HCT116 (cell line): ENCODE data around the gene SNX2. TPM values are rescaled to one million over a fixed set of nuclear protein-coding genes. Genes with fewer than 3 reads are reported as not detected.
A peak's percentile ranks its signal among the peaks of the same experiment; 100 is the strongest.

Experiments
- ATAC-seq: fragments of 200-7000 bp; cut with Tn5 transposase; 2 replicates; pipeline ENCODE4 v1.9.1; 2020; ENCODE audit warnings: mild to moderate bottlenecking, moderate library complexity
- BruUV-seq: library from RNA; stranded (reverse); fragments of 400-500 nt; replicated peaks from 2 replicates; lab custom pipeline; 2021; lab: Mats Ljungman, UMichigan
- CTCF ChIA-PET: fragments of 300-600 bp; sonication (Branson Sonifier 250); formaldehyde crosslinking; loops from one replicate; lab custom pipeline; 2021; ENCODE audit warnings: antibody characterized with exemption; lab: Charles Lee
- POLR2A ChIA-PET: fragments of 300-600, 350-600 bp; sonication (Branson Sonifier 250); formaldehyde crosslinking; loops from one replicate; lab custom pipeline; 2021; ENCODE audit warnings: antibody characterized with exemption; lab: Charles Lee
- RAD21 ChIA-PET, 2 experiments: fragments of 300-600 bp; sonication (Branson Sonifier 250); formaldehyde crosslinking; loops; one replicate each; lab custom pipeline; 2023; ENCODE audit warnings: low total read pairs in 2 of 2; ENCODE audit not compliant: uncharacterized antibody in 2 of 2, unreplicated experiment in 2 of 2, low non-redundant PET in 1 of 2; lab: Charles Lee
- DNase-seq: peaks from one replicate; pipeline ENCODE4 v3.0.0-alpha.2; 2010; ENCODE audit warnings: low read depth, low spot score
- H2AFZ ChIP-seq: fragments of 200-600 bp; shearing (Covaris generic), sonication (generic); 2 replicates; pipeline ENCODE4 v1.6.1; 2017; ENCODE audit warnings: low read depth, mixed run types, mixed read lengths, antibody characterized with exemption, low read length; ENCODE audit not compliant: poor library complexity, severe bottlenecking
- H3K27ac ChIP-seq: 2 replicates; pipeline ENCODE4 v1.5.1; 2012; ENCODE audit warnings: low read depth, low read length
- H3K27me3 ChIP-seq: fragments of 200-600 bp; sonication (generic); 2 replicates; pipeline ENCODE4 v1.6.1; 2016; ENCODE audit warnings: mixed run types, low read length, mixed read lengths; ENCODE audit not compliant: insufficient read depth
- H3K36me3 ChIP-seq, 2 experiments: fragments of 200-500 bp in 1 of 2; fragments of 200-600 bp in 1 of 2; sonication (Bioruptor generic) in 1 of 2; sonication (generic) in 1 of 2; 2 replicates each; pipeline versions ENCODE4 v1.5.1 to v1.6.1; 2014 to 2016; ENCODE audit warnings: low read length in 2 of 2, inconsistent platforms in 1 of 2, mixed read lengths in 1 of 2, mixed run types in 1 of 2; ENCODE audit not compliant: insufficient read depth in 2 of 2, control insufficient read depth in 1 of 2
- H3K4me1 ChIP-seq, 2 experiments: fragments of 200-600 bp in 1 of 2; sonication (generic) in 1 of 2; 2 replicates each; pipeline versions ENCODE4 v1.5.1 to v1.6.1; 2012 to 2017; ENCODE audit warnings: low read length in 2 of 2, inconsistent platforms in 1 of 2, mild to moderate bottlenecking in 1 of 2, mixed read lengths in 1 of 2, mixed run types in 1 of 2, moderate library complexity in 1 of 2; ENCODE audit not compliant: insufficient read depth in 2 of 2, control insufficient read depth in 1 of 2
- H3K4me2 ChIP-seq: fragments of 200-600 bp; sonication (generic); 2 replicates; pipeline ENCODE4 v1.6.1; 2017; ENCODE audit warnings: mixed run types, low read length, mixed read lengths
- H3K4me3 ChIP-seq, 2 experiments: fragments of 200-600 bp in 1 of 2; sonication (generic) in 1 of 2; replicated peaks in 1 of 2; 2 replicates each; pipeline ENCODE4 v1.5.1; 2011 to 2016; ENCODE audit warnings: low read length in 2 of 2, control low read depth in 1 of 2, low read depth in 1 of 2, mild to moderate bottlenecking in 1 of 2, mixed read lengths in 1 of 2, mixed run types in 1 of 2
- H3K79me2 ChIP-seq: fragments of 200-600 bp; sonication (generic); 2 replicates; pipeline ENCODE4 v1.6.1; 2017; ENCODE audit warnings: mild to moderate bottlenecking, mixed run types, low read length, moderate library complexity, mixed read lengths; ENCODE audit not compliant: insufficient read depth
- H3K9ac ChIP-seq: fragments of 200-600 bp; sonication (generic); 2 replicates; pipeline ENCODE4 v1.6.1; 2016; ENCODE audit warnings: low read length, mixed read lengths
- H3K9me2 ChIP-seq: fragments of 200-600 bp; sonication (generic), shearing (Covaris generic); 2 replicates; pipeline ENCODE4 v1.6.1; 2017; ENCODE audit warnings: mixed run types, mild to moderate bottlenecking, moderate library complexity; ENCODE audit not compliant: insufficient read depth
- H3K9me3 ChIP-seq, 2 experiments: fragments of 200-500 bp in 1 of 2; fragments of 200-600 bp in 1 of 2; sonication (Bioruptor generic) in 1 of 2; sonication (generic) in 1 of 2; 2 replicates each; pipeline ENCODE4 v1.6.1; 2014 to 2017; ENCODE audit warnings: low read length in 2 of 2, mixed read lengths in 2 of 2, inconsistent platforms in 1 of 2, low read depth in 1 of 2, mild to moderate bottlenecking in 1 of 2, mixed run types in 1 of 2, moderate library complexity in 1 of 2; ENCODE audit not compliant: control insufficient read depth in 1 of 2, insufficient read depth in 1 of 2
- H4K20me1 ChIP-seq: fragments of 200-600 bp; sonication (generic), shearing (Covaris generic); 2 replicates; pipeline ENCODE4 v1.6.1; 2017; ENCODE audit warnings: mixed run types, mild to moderate bottlenecking, moderate library complexity; ENCODE audit not compliant: insufficient read depth
- CBX3 ChIP-seq: IDR thresholded peaks from 2 replicates; pipeline ENCODE4 v1.6.1; 2012; ENCODE audit warnings: low read depth
- EGR1 ChIP-seq: IDR thresholded peaks from 2 replicates; pipeline ENCODE4 v1.6.1; 2012; ENCODE audit warnings: low read depth
- EZH2 ChIP-seq: fragments of 200-600 bp; sonication (generic); IDR thresholded peaks from 2 replicates; pipeline ENCODE4 v1.6.1; 2017; ENCODE audit warnings: antibody characterized with exemption, mixed run types
- EZH2phosphoT487 ChIP-seq: fragments of 200-600 bp; IDR thresholded peaks from 2 replicates; pipeline ENCODE4 v1.6.1; 2018; ENCODE audit warnings: antibody characterized with exemption, borderline replicate concordance
- FOSL1 ChIP-seq: IDR thresholded peaks from 2 replicates; pipeline ENCODE4 v1.6.1; 2012; ENCODE audit warnings: low read depth
- JUND ChIP-seq: IDR thresholded peaks from 2 replicates; pipeline ENCODE4 v1.6.1; 2012
- POLR2A ChIP-seq: IDR thresholded peaks from 2 replicates; pipeline ENCODE4 v1.7.0; 2011; ENCODE audit warnings: borderline replicate concordance; ENCODE audit not compliant: insufficient read depth, insufficient read length; ENCODE audit errors: extremely low read depth
- POLR2AphosphoS5 ChIP-seq: IDR thresholded peaks from 2 replicates; pipeline ENCODE4 v1.6.1; 2011; ENCODE audit warnings: mild to moderate bottlenecking, low read depth, low read length, moderate library complexity
- SIN3A ChIP-seq: IDR thresholded peaks from 2 replicates; pipeline ENCODE4 v1.6.1; 2012; ENCODE audit warnings: low read depth
- SRF ChIP-seq: IDR thresholded peaks from 2 replicates; pipeline ENCODE4 v1.6.1; 2012; ENCODE audit warnings: low read depth
- TCF7L2 ChIP-seq: IDR thresholded peaks from 2 replicates; pipeline ENCODE4 v1.7.0; 2011; ENCODE audit warnings: borderline replicate concordance, inconsistent platforms; ENCODE audit not compliant: insufficient read depth, insufficient read length; ENCODE audit errors: extremely low read depth
- YY1 ChIP-seq: IDR thresholded peaks from 2 replicates; pipeline ENCODE4 v1.6.1; 2011; ENCODE audit warnings: low read length, low read depth, moderate library complexity, mild to moderate bottlenecking; ENCODE audit not compliant: insufficient replicate concordance; ENCODE audit errors: extremely low read depth
- ZFX ChIP-seq: fragments of 450-650 bp; IDR thresholded peaks from 2 replicates; pipeline ENCODE4 v1.6.1; 2017
- intact Hi-C: fragments of 100-400 bp; cut with micrococcal nuclease; formaldehyde crosslinking; loops from 2 replicates; pipeline ENCODE4 v1.10.0; 2022
- total RNA-seq: library from RNA; stranded (reverse); gene quantifications from one replicate; pipeline ENCODE4 v1.2.1, GENCODE V29; 2021; ENCODE audit not compliant: unreplicated experiment
- TF ChIP-seq, protein P1 (sequence below), 3 experiments: fragments of 200-600 bp in 1 of 3; sonication (generic) in 1 of 3; IDR thresholded peaks in 2 of 3; conservative IDR thresholded peaks in 1 of 3; 2 replicates each; pipeline ENCODE4 v1.5.1; 2012 to 2017; ENCODE audit warnings: low read depth in 2 of 3, low read length in 2 of 3, antibody characterized with exemption in 1 of 3, borderline replicate concordance in 1 of 3, control low read depth in 1 of 3, mild to moderate bottlenecking in 1 of 3, mixed read lengths in 1 of 3, mixed run types in 1 of 3, moderate library complexity in 1 of 3; ENCODE audit not compliant: insufficient read depth in 1 of 3
- TF ChIP-seq, protein P2 (sequence below): IDR thresholded peaks from 2 replicates; pipeline ENCODE4 v1.6.1; 2012
- TF ChIP-seq, protein P3 (sequence below): IDR thresholded peaks from 2 replicates; pipeline ENCODE4 v1.6.1; 2012
- TF ChIP-seq, protein P4 (sequence below): IDR thresholded peaks from 2 replicates; pipeline ENCODE4 v1.6.1; 2012; ENCODE audit warnings: low read depth

Gene SNX2
- total RNA-seq, 1 experiment from 2014 or later: 57.7 TPM

DNA sequence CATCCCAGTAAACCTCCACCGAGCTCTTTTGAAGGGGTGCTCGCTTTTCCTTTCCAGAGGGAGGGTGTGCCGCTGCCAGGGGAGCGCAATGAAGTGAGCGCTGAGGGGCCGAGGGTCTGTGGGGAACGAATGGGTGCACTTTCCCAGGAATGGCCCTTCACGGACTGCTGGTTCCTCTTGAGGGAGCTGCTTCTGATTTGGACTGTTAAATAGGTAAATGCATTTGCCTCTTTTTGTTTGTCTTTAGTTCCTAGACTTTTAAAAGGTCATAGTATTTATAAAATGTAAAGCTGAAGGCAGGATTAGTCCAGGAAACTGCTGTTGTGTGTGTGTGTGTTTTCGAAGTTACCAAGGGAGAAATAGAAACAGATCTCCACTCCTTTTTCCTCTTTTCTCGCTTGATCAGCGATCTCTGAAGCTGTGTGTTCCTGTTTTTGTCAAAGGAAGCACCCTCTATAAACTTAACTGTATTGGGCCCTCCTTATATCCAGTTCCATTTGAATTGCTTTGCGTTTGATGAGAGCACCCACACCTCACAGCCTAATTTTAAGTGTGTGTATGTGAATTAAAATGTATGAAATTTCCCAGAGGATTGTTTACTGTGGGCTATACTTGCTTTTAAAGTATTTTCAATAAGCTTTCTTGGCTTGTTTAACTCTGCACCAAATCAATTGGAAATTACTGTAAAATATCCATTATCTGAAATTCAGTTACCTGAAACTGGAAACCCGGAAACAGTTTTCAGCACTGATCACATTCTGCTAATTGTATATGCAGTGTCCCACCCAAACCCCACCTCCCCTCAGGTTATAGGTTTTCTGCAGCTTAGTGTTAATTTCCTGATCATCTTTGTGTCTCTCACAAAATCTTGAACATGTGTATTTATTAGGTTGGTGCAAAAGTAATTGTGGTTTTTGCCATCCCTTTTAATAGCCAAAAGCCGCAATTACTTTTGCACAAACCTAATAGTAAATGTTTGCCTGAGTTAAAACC, 966 bp downstream of the SNX2 start:
- no peaks in the 10 kb centered on the region for H3K9me2 ChIP-seq
- peaks cover 6 to 13% of the 10 kb centered on the region in 2 experiments; a peak in 2 of 4 replicates for H3K4me1 ChIP-seq
- no peaks in the 10 kb centered on the region for H3K36me3 ChIP-seq
- intact Hi-C loops: no loop called here
- no peak for TF ChIP-seq SRF
- TF ChIP-seq EZH2: no peak
- no peak for TF ChIP-seq POLR2AphosphoS5
- TF ChIP-seq CBX3: no peak
- no peak for TF ChIP-seq FOSL1
- TF ChIP-seq, protein P1, sequence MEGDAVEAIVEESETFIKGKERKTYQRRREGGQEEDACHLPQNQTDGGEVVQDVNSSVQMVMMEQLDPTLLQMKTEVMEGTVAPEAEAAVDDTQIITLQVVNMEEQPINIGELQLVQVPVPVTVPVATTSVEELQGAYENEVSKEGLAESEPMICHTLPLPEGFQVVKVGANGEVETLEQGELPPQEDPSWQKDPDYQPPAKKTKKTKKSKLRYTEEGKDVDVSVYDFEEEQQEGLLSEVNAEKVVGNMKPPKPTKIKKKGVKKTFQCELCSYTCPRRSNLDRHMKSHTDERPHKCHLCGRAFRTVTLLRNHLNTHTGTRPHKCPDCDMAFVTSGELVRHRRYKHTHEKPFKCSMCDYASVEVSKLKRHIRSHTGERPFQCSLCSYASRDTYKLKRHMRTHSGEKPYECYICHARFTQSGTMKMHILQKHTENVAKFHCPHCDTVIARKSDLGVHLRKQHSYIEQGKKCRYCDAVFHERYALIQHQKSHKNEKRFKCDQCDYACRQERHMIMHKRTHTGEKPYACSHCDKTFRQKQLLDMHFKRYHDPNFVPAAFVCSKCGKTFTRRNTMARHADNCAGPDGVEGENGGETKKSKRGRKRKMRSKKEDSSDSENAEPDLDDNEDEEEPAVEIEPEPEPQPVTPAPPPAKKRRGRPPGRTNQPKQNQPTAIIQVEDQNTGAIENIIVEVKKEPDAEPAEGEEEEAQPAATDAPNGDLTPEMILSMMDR (IDR thresholded peaks at IDR 0.05 in 2 of 3, conservative IDR thresholded peaks at IDR 0.05 in 1 of 3; ENCODE audit: borderline replicate concordance in 1 of 3, insufficient read depth in 1 of 3, low read depth in 2 of 3, low read length in 2 of 3): no peak
- no peak for TF ChIP-seq JUND
- TF ChIP-seq, protein P2, sequence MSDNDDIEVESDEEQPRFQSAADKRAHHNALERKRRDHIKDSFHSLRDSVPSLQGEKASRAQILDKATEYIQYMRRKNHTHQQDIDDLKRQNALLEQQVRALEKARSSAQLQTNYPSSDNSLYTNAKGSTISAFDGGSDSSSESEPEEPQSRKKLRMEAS: no peak
- TF ChIP-seq, protein P3, sequence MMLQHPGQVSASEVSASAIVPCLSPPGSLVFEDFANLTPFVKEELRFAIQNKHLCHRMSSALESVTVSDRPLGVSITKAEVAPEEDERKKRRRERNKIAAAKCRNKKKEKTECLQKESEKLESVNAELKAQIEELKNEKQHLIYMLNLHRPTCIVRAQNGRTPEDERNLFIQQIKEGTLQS: no peak
- TF ChIP-seq, protein P4, sequence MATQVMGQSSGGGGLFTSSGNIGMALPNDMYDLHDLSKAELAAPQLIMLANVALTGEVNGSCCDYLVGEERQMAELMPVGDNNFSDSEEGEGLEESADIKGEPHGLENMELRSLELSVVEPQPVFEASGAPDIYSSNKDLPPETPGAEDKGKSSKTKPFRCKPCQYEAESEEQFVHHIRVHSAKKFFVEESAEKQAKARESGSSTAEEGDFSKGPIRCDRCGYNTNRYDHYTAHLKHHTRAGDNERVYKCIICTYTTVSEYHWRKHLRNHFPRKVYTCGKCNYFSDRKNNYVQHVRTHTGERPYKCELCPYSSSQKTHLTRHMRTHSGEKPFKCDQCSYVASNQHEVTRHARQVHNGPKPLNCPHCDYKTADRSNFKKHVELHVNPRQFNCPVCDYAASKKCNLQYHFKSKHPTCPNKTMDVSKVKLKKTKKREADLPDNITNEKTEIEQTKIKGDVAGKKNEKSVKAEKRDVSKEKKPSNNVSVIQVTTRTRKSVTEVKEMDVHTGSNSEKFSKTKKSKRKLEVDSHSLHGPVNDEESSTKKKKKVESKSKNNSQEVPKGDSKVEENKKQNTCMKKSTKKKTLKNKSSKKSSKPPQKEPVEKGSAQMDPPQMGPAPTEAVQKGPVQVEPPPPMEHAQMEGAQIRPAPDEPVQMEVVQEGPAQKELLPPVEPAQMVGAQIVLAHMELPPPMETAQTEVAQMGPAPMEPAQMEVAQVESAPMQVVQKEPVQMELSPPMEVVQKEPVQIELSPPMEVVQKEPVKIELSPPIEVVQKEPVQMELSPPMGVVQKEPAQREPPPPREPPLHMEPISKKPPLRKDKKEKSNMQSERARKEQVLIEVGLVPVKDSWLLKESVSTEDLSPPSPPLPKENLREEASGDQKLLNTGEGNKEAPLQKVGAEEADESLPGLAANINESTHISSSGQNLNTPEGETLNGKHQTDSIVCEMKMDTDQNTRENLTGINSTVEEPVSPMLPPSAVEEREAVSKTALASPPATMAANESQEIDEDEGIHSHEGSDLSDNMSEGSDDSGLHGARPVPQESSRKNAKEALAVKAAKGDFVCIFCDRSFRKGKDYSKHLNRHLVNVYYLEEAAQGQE: no peak
- TF ChIP-seq TCF7L2: no peak
- TF ChIP-seq EZH2phosphoT487: no peak
- TF ChIP-seq SIN3A: no peak
- TF ChIP-seq POLR2A: no peak
- TF ChIP-seq EGR1: no peak
- no peak for TF ChIP-seq ZFX
- TF ChIP-seq YY1: no peak
- H3K27me3 ChIP-seq: no peaks in the 10 kb centered on the region
- no peak for DNase-seq
- no peaks in the 10 kb centered on the region for H4K20me1 ChIP-seq
- H3K9me3 ChIP-seq: no peaks in the 10 kb centered on the region
- H3K27ac ChIP-seq: peak overlapping the region; percentile 56
- TSS peak; percentile 44 for BruUV-seq
- H2AFZ ChIP-seq: no peak overlapping the region
- H3K4me3 ChIP-seq: peak overlapping the region; percentile 87 to 92
- peak overlapping the region; percentile 79 for H3K4me2 ChIP-seq
- peaks cover 58% of the 10 kb centered on the region for H3K79me2 ChIP-seq
- ChIA-PET RAD21 (no interaction called here), CTCF (no interaction called here), POLR2A (interaction anchor here (0.6 to 1.4 kb wide), 2 partner anchors 72 to 803 kb away, joined by 3 read pairs; no protein-coding TSS in a partner anchor)
- ATAC-seq: peak; percentile 26
- peak overlapping the region; percentile 80 for H3K9ac ChIP-seq
